HCT116 (cell line): ENCODE data around the gene EHBP1. TPM values are rescaled to one million over a fixed set of nuclear protein-coding genes. Genes with fewer than 3 reads are reported as not detected.

Source experiments
- ATAC-seq: fragments of 200-7000 bp; cut with Tn5 transposase; 2 replicates; pipeline ENCODE4 v1.9.1; 2020; ENCODE audit warnings: mild to moderate bottlenecking, moderate library complexity
- BruUV-seq: library from RNA; stranded (reverse); fragments of 400-500 nt; replicated peaks from 2 replicates; lab custom pipeline; 2021; lab: Mats Ljungman, UMichigan
- CTCF ChIA-PET: fragments of 300-600 bp; sonication (Branson Sonifier 250); formaldehyde crosslinking; loops from one replicate; lab custom pipeline; 2021; ENCODE audit warnings: antibody characterized with exemption; lab: Charles Lee
- POLR2A ChIA-PET: fragments of 300-600, 350-600 bp; sonication (Branson Sonifier 250); formaldehyde crosslinking; loops from one replicate; lab custom pipeline; 2021; ENCODE audit warnings: antibody characterized with exemption; lab: Charles Lee
- RAD21 ChIA-PET, 2 experiments: fragments of 300-600 bp; sonication (Branson Sonifier 250); formaldehyde crosslinking; loops; one replicate each; lab custom pipeline; 2023; ENCODE audit warnings: low total read pairs in 2 of 2; ENCODE audit not compliant: uncharacterized antibody in 2 of 2, unreplicated experiment in 2 of 2, low non-redundant PET in 1 of 2; lab: Charles Lee
- DNase-seq: peaks from one replicate; pipeline ENCODE4 v3.0.0-alpha.2; 2010; ENCODE audit warnings: low read depth, low spot score
- H2AFZ ChIP-seq: fragments of 200-600 bp; shearing (Covaris generic), sonication (generic); 2 replicates; pipeline ENCODE4 v1.6.1; 2017; ENCODE audit warnings: low read depth, mixed run types, mixed read lengths, antibody characterized with exemption, low read length; ENCODE audit not compliant: poor library complexity, severe bottlenecking
- H3K27ac ChIP-seq: 2 replicates; pipeline ENCODE4 v1.5.1; 2012; ENCODE audit warnings: low read depth, low read length
- H3K27me3 ChIP-seq: fragments of 200-600 bp; sonication (generic); 2 replicates; pipeline ENCODE4 v1.6.1; 2016; ENCODE audit warnings: mixed run types, low read length, mixed read lengths; ENCODE audit not compliant: insufficient read depth
- H3K36me3 ChIP-seq, 2 experiments: fragments of 200-500 bp in 1 of 2; fragments of 200-600 bp in 1 of 2; sonication (Bioruptor generic) in 1 of 2; sonication (generic) in 1 of 2; 2 replicates each; pipeline versions ENCODE4 v1.5.1 to v1.6.1; 2014 to 2016; ENCODE audit warnings: low read length in 2 of 2, inconsistent platforms in 1 of 2, mixed read lengths in 1 of 2, mixed run types in 1 of 2; ENCODE audit not compliant: insufficient read depth in 2 of 2, control insufficient read depth in 1 of 2
- H3K4me1 ChIP-seq, 2 experiments: fragments of 200-600 bp in 1 of 2; sonication (generic) in 1 of 2; 2 replicates each; pipeline versions ENCODE4 v1.5.1 to v1.6.1; 2012 to 2017; ENCODE audit warnings: low read length in 2 of 2, inconsistent platforms in 1 of 2, mild to moderate bottlenecking in 1 of 2, mixed read lengths in 1 of 2, mixed run types in 1 of 2, moderate library complexity in 1 of 2; ENCODE audit not compliant: insufficient read depth in 2 of 2, control insufficient read depth in 1 of 2
- H3K4me2 ChIP-seq: fragments of 200-600 bp; sonication (generic); 2 replicates; pipeline ENCODE4 v1.6.1; 2017; ENCODE audit warnings: mixed run types, low read length, mixed read lengths
- H3K4me3 ChIP-seq, 2 experiments: fragments of 200-600 bp in 1 of 2; sonication (generic) in 1 of 2; replicated peaks in 1 of 2; 2 replicates each; pipeline ENCODE4 v1.5.1; 2011 to 2016; ENCODE audit warnings: low read length in 2 of 2, control low read depth in 1 of 2, low read depth in 1 of 2, mild to moderate bottlenecking in 1 of 2, mixed read lengths in 1 of 2, mixed run types in 1 of 2
- H3K79me2 ChIP-seq: fragments of 200-600 bp; sonication (generic); 2 replicates; pipeline ENCODE4 v1.6.1; 2017; ENCODE audit warnings: mild to moderate bottlenecking, mixed run types, low read length, moderate library complexity, mixed read lengths; ENCODE audit not compliant: insufficient read depth
- H3K9ac ChIP-seq: fragments of 200-600 bp; sonication (generic); 2 replicates; pipeline ENCODE4 v1.6.1; 2016; ENCODE audit warnings: low read length, mixed read lengths
- H3K9me2 ChIP-seq: fragments of 200-600 bp; sonication (generic), shearing (Covaris generic); 2 replicates; pipeline ENCODE4 v1.6.1; 2017; ENCODE audit warnings: mixed run types, mild to moderate bottlenecking, moderate library complexity; ENCODE audit not compliant: insufficient read depth
- H3K9me3 ChIP-seq, 2 experiments: fragments of 200-500 bp in 1 of 2; fragments of 200-600 bp in 1 of 2; sonication (Bioruptor generic) in 1 of 2; sonication (generic) in 1 of 2; 2 replicates each; pipeline ENCODE4 v1.6.1; 2014 to 2017; ENCODE audit warnings: low read length in 2 of 2, mixed read lengths in 2 of 2, inconsistent platforms in 1 of 2, low read depth in 1 of 2, mild to moderate bottlenecking in 1 of 2, mixed run types in 1 of 2, moderate library complexity in 1 of 2; ENCODE audit not compliant: control insufficient read depth in 1 of 2, insufficient read depth in 1 of 2
- H4K20me1 ChIP-seq: fragments of 200-600 bp; sonication (generic), shearing (Covaris generic); 2 replicates; pipeline ENCODE4 v1.6.1; 2017; ENCODE audit warnings: mixed run types, mild to moderate bottlenecking, moderate library complexity; ENCODE audit not compliant: insufficient read depth
- ATF3 ChIP-seq: IDR thresholded peaks from 2 replicates; pipeline ENCODE4 v1.6.1; 2012
- CEBPB ChIP-seq: IDR thresholded peaks from 2 replicates; pipeline ENCODE4 v1.6.1; 2012; ENCODE audit warnings: low read depth
- EGR1 ChIP-seq: IDR thresholded peaks from 2 replicates; pipeline ENCODE4 v1.6.1; 2012; ENCODE audit warnings: low read depth
- ELF1 ChIP-seq: IDR thresholded peaks from 2 replicates; pipeline ENCODE4 v1.6.1; 2012; ENCODE audit warnings: low read depth, borderline replicate concordance
- EZH2 ChIP-seq: fragments of 200-600 bp; sonication (generic); IDR thresholded peaks from 2 replicates; pipeline ENCODE4 v1.6.1; 2017; ENCODE audit warnings: antibody characterized with exemption, mixed run types
- EZH2phosphoT487 ChIP-seq: fragments of 200-600 bp; IDR thresholded peaks from 2 replicates; pipeline ENCODE4 v1.6.1; 2018; ENCODE audit warnings: antibody characterized with exemption, borderline replicate concordance
- SIN3A ChIP-seq: IDR thresholded peaks from 2 replicates; pipeline ENCODE4 v1.6.1; 2012; ENCODE audit warnings: low read depth
- SP1 ChIP-seq: IDR thresholded peaks from 2 replicates; pipeline ENCODE4 v1.6.1; 2012; ENCODE audit warnings: low read depth
- SRF ChIP-seq: IDR thresholded peaks from 2 replicates; pipeline ENCODE4 v1.6.1; 2012; ENCODE audit warnings: low read depth
- TCF7L2 ChIP-seq: IDR thresholded peaks from 2 replicates; pipeline ENCODE4 v1.7.0; 2011; ENCODE audit warnings: borderline replicate concordance, inconsistent platforms; ENCODE audit not compliant: insufficient read depth, insufficient read length; ENCODE audit errors: extremely low read depth
- YY1 ChIP-seq: IDR thresholded peaks from 2 replicates; pipeline ENCODE4 v1.6.1; 2011; ENCODE audit warnings: low read length, low read depth, moderate library complexity, mild to moderate bottlenecking; ENCODE audit not compliant: insufficient replicate concordance; ENCODE audit errors: extremely low read depth
- intact Hi-C: fragments of 100-400 bp; cut with micrococcal nuclease; formaldehyde crosslinking; loops from 2 replicates; pipeline ENCODE4 v1.10.0; 2022
- total RNA-seq: library from RNA; stranded (reverse); gene quantifications from one replicate; pipeline ENCODE4 v1.2.1, GENCODE V29; 2021; ENCODE audit not compliant: unreplicated experiment
- TF ChIP-seq, protein P1 (sequence below): IDR thresholded peaks from 2 replicates; pipeline ENCODE4 v1.6.1; 2012; ENCODE audit warnings: low read depth
- TF ChIP-seq, protein P2 (sequence below): IDR thresholded peaks from 2 replicates; pipeline ENCODE4 v1.6.1; 2012

EHBP1 gene
- total RNA-seq, 1 experiment from 2014 or later = 89.9 TPM

DNA sequence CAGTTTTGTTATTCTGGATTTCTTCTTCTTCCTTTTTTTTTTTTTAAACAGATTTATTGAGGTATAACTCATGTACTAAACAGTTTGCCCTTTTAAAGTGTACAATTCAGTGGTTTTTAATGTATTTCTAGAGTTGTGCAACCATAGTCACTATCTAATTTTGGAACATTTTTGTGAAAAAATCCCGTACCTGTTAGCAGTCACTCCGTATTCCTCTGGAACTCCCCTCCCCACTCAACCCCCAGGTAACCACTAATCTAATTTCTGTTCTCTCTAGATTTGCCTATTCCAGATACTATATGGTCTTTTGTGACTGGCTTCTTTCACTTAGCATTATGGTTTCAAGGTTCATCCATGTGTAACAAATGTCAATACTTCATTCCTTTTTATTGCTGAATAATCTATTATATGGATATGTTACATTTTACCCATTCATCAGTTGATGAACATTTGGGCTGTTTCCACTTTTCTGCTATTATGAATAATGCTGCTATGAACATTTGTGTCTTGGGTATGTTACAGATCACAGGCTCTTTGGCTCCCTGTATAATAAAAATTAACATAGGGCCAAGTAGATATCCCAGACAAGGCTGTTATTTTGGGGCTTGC lies 21.9 kb downstream of the EHBP1 start:
- H3K9me3 ChIP-seq = no peaks in the 10 kb centered on the region
- peaks cover 0 to 5% of the 10 kb centered on the region in 2 experiments; a peak in 1 of 4 replicates for H3K36me3 ChIP-seq
- H2AFZ ChIP-seq = no peak overlapping the region
- BruUV-seq = no TSS peak
- H3K27ac ChIP-seq = no peak overlapping the region
- H3K4me3 ChIP-seq = no peak overlapping the region
- POLR2A ChIA-PET = no interaction called here
- no peak overlapping the region for H3K9ac ChIP-seq
- H3K4me1 ChIP-seq = peaks cover 30 to 41% of the 10 kb centered on the region in 2 experiments
- no peak overlapping the region for H3K4me2 ChIP-seq
- TF ChIP-seq EGR1 = no peak
- TF ChIP-seq EZH2phosphoT487 = no peak
- no peak for TF ChIP-seq SP1
- TF ChIP-seq YY1 = no peak
- TF ChIP-seq SIN3A = no peak
- DNase-seq (no peak), ATAC-seq (no peak)
- no peaks in the 10 kb centered on the region for H3K27me3 ChIP-seq
- H4K20me1 ChIP-seq = no peaks in the 10 kb centered on the region; the same call in 1 of the 2 replicates
- RAD21 ChIA-PET = no interaction called here
- CTCF ChIA-PET = no interaction called here
- H3K79me2 ChIP-seq = peaks cover 96% of the 10 kb centered on the region
- intact Hi-C loops = no loop called here
- H3K9me2 ChIP-seq = no peaks in the 10 kb centered on the region

- no peak overlapping the region for H2AFZ ChIP-seq
- H3K4me2 ChIP-seq = no peak overlapping the region
- H3K9me2 ChIP-seq = no peaks in the 10 kb centered on the region
- H3K4me1 ChIP-seq = peaks cover 24 to 39% of the 10 kb centered on the region in 2 experiments
- H3K27me3 ChIP-seq = no peaks in the 10 kb centered on the region
- H4K20me1 ChIP-seq = no peaks in the 10 kb centered on the region; the same call in 1 of the 2 replicates
- ChIA-PET RAD21 (no interaction called here), CTCF (no interaction called here), POLR2A (no interaction called here)
- H3K9me3 ChIP-seq = no peaks in the 10 kb centered on the region
- DNase-seq (no peak), ATAC-seq (no peak)
- H3K36me3 ChIP-seq = peaks cover 0 to 5% of the 10 kb centered on the region in 2 experiments; a peak in 1 of 4 replicates
- H3K4me3 ChIP-seq = no peak overlapping the region
- intact Hi-C loops = no loop called here
- H3K27ac ChIP-seq = no peak overlapping the region
- no peak overlapping the region for H3K9ac ChIP-seq
- no TSS peak for BruUV-seq
- peaks cover 96% of the 10 kb centered on the region for H3K79me2 ChIP-seq
- TF ChIP-seq, protein P1, sequence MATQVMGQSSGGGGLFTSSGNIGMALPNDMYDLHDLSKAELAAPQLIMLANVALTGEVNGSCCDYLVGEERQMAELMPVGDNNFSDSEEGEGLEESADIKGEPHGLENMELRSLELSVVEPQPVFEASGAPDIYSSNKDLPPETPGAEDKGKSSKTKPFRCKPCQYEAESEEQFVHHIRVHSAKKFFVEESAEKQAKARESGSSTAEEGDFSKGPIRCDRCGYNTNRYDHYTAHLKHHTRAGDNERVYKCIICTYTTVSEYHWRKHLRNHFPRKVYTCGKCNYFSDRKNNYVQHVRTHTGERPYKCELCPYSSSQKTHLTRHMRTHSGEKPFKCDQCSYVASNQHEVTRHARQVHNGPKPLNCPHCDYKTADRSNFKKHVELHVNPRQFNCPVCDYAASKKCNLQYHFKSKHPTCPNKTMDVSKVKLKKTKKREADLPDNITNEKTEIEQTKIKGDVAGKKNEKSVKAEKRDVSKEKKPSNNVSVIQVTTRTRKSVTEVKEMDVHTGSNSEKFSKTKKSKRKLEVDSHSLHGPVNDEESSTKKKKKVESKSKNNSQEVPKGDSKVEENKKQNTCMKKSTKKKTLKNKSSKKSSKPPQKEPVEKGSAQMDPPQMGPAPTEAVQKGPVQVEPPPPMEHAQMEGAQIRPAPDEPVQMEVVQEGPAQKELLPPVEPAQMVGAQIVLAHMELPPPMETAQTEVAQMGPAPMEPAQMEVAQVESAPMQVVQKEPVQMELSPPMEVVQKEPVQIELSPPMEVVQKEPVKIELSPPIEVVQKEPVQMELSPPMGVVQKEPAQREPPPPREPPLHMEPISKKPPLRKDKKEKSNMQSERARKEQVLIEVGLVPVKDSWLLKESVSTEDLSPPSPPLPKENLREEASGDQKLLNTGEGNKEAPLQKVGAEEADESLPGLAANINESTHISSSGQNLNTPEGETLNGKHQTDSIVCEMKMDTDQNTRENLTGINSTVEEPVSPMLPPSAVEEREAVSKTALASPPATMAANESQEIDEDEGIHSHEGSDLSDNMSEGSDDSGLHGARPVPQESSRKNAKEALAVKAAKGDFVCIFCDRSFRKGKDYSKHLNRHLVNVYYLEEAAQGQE = no peak
- TF ChIP-seq EGR1 (no peak), ATF3 (no peak), YY1 (no peak), CEBPB (no peak), TCF7L2 (no peak), EZH2 (no peak), ELF1 (no peak), SRF (no peak)
- TF ChIP-seq, protein P2, sequence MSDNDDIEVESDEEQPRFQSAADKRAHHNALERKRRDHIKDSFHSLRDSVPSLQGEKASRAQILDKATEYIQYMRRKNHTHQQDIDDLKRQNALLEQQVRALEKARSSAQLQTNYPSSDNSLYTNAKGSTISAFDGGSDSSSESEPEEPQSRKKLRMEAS = no peak
These were observed 22.5 kb downstream of the EHBP1 start for GRCh38 chr2:62727876-62728566.
